ENCODE measurements around the gene RPA1.

DNA sequence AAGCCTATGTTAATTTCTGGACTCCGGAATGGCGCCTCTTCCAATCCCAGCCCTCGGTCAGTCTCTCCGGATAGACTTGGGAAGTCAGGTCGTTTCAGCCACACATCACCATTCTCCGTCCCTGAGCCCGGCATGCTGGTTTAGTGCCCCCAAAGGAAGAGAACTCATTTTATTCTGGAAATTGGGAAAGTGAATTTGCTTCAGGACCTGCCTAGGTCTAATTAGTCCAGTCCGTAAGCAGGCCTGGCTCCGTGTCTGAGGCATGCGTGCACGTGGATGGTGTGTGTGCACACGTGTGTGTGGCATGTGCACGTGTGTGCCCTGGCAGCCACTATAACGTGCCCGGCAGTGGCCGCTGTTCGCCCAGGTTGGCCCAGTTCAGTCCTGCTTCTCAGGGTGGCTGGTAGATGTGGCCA, 77.4 kb downstream of the RPA1 start:
- TF ChIP-seq CTCF (IDR thresholded peaks at IDR 0.05) (no peak), POLR2A (IDR thresholded peaks at IDR 0.05) (no peak)
